ENCODE measurements around the gene TSHZ2. TPM values are rescaled to one million over a fixed set of nuclear protein-coding genes. Genes with fewer than 3 reads are reported as not detected.

TSHZ2 gene
- total RNA-seq, 1 experiment from 2014 or later, result 0.07 TPM

- peaks cover 87% of the 10 kb centered on the region for H3K27me3 ChIP-seq (ENCODE audit: insufficient read depth, low read length)
- BruUV-seq (replicated peaks), result no TSS peak
- H3K4me1 ChIP-seq (ENCODE audit: control insufficient read depth in 1 of 2, insufficient read depth in 2 of 2, low read length in 2 of 2), result no peaks in the 10 kb centered on the region
- H3K4me3 ChIP-seq (replicated peaks in 1 of 2; ENCODE audit: low read depth in 1 of 2, low read length in 2 of 2), result no peak overlapping the region
- ATAC-seq (no peak), DNase-seq (ENCODE audit: low read depth, low spot score) (no peak)
- H2AFZ ChIP-seq (ENCODE audit: low read depth, low read length, poor library complexity, severe bottlenecking), result no peak overlapping the region
- no peak overlapping the region for H3K27ac ChIP-seq (ENCODE audit: low read depth, low read length)
- no peaks in the 10 kb centered on the region for H3K9me2 ChIP-seq (ENCODE audit: insufficient read depth)
- no peaks in the 10 kb centered on the region for H4K20me1 ChIP-seq (ENCODE audit: insufficient read depth)
- RAD21 ChIA-PET (ENCODE audit: low non-redundant PET in 1 of 2, low total read pairs in 2 of 2, uncharacterized antibody in 2 of 2, unreplicated experiment in 2 of 2), result no interaction called here
- no peak overlapping the region for H3K9ac ChIP-seq (ENCODE audit: low read length)
- no peak for TF ChIP-seq RAD21 (IDR thresholded peaks at IDR 0.05; ENCODE audit: low read depth)
- TF ChIP-seq TCF7L2 (IDR thresholded peaks at IDR 0.05; ENCODE audit: borderline replicate concordance, extremely low read depth, insufficient read depth, insufficient read length), result no peak
- TF ChIP-seq SP1 (IDR thresholded peaks at IDR 0.05; ENCODE audit: low read depth), result no peak
- TF ChIP-seq EGR1 (IDR thresholded peaks at IDR 0.05; ENCODE audit: low read depth), result no peak
- no peak for TF ChIP-seq CBX3 (IDR thresholded peaks at IDR 0.05; ENCODE audit: low read depth)
- no peak for TF ChIP-seq SRF (IDR thresholded peaks at IDR 0.05; ENCODE audit: low read depth)
- no peak for TF ChIP-seq FOSL1 (IDR thresholded peaks at IDR 0.05; ENCODE audit: low read depth)
- no peak for TF ChIP-seq MAX (IDR thresholded peaks at IDR 0.05)
- no peak for TF ChIP-seq YY1 (IDR thresholded peaks at IDR 0.05; ENCODE audit: extremely low read depth, insufficient replicate concordance, low read depth, low read length)
- no peak for TF ChIP-seq EZH2phosphoT487 (IDR thresholded peaks at IDR 0.05; ENCODE audit: borderline replicate concordance)
- no peak for TF ChIP-seq ELF1 (IDR thresholded peaks at IDR 0.05; ENCODE audit: borderline replicate concordance, low read depth)
- no peak for TF ChIP-seq CEBPB (IDR thresholded peaks at IDR 0.05; ENCODE audit: low read depth)
- TF ChIP-seq ZBTB33 (IDR thresholded peaks at IDR 0.05; ENCODE audit: extremely low read depth, insufficient replicate concordance, low read length), result no peak
- TF ChIP-seq SIN3A (IDR thresholded peaks at IDR 0.05; ENCODE audit: low read depth), result no peak
- no peak for TF ChIP-seq POLR2A (IDR thresholded peaks at IDR 0.05; ENCODE audit: borderline replicate concordance, extremely low read depth, insufficient read depth, insufficient read length)
- no peak for TF ChIP-seq ZFX (IDR thresholded peaks at IDR 0.05)
- TF ChIP-seq, protein P1, sequence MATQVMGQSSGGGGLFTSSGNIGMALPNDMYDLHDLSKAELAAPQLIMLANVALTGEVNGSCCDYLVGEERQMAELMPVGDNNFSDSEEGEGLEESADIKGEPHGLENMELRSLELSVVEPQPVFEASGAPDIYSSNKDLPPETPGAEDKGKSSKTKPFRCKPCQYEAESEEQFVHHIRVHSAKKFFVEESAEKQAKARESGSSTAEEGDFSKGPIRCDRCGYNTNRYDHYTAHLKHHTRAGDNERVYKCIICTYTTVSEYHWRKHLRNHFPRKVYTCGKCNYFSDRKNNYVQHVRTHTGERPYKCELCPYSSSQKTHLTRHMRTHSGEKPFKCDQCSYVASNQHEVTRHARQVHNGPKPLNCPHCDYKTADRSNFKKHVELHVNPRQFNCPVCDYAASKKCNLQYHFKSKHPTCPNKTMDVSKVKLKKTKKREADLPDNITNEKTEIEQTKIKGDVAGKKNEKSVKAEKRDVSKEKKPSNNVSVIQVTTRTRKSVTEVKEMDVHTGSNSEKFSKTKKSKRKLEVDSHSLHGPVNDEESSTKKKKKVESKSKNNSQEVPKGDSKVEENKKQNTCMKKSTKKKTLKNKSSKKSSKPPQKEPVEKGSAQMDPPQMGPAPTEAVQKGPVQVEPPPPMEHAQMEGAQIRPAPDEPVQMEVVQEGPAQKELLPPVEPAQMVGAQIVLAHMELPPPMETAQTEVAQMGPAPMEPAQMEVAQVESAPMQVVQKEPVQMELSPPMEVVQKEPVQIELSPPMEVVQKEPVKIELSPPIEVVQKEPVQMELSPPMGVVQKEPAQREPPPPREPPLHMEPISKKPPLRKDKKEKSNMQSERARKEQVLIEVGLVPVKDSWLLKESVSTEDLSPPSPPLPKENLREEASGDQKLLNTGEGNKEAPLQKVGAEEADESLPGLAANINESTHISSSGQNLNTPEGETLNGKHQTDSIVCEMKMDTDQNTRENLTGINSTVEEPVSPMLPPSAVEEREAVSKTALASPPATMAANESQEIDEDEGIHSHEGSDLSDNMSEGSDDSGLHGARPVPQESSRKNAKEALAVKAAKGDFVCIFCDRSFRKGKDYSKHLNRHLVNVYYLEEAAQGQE (IDR thresholded peaks at IDR 0.05; ENCODE audit: low read depth), result no peak
- no peak for TF ChIP-seq ZNF274 (IDR thresholded peaks at IDR 0.05; ENCODE audit: low read depth, low read length)
- no peaks in the 10 kb centered on the region for H3K9me3 ChIP-seq (ENCODE audit: control insufficient read depth in 1 of 2, insufficient read depth in 1 of 2, low read depth in 1 of 2, low read length in 2 of 2)
- intact Hi-C loops (cut with micrococcal nuclease), result no loop called here
- no peak overlapping the region for H3K4me2 ChIP-seq (ENCODE audit: low read length)
- POLR2A ChIA-PET, result no interaction called here
- no peaks in the 10 kb centered on the region for H3K36me3 ChIP-seq (ENCODE audit: control insufficient read depth in 1 of 2, insufficient read depth in 2 of 2, low read length in 2 of 2)
- H3K79me2 ChIP-seq (ENCODE audit: insufficient read depth, low read length), result no peaks in the 10 kb centered on the region
- CTCF ChIA-PET, result no interaction called here
These were observed 288.0 kb downstream of the TSHZ2 start for GRCh38 chr20:53260168-53260567.

Data from HCT116 (cell line).